Activated CD4-positive, alpha-beta T cell treated with anti-CD3 and anti-CD28 coated beads for 1 hour (primary cell): ENCODE measurements around the gene TEC.

Experiments used
- DNase-seq: peaks from one replicate; pipeline ENCODE4 v3.0.0-alpha.2; 2020

TEC gene

GRCh38 chr4:48267574-48267973 lies 2.1 kb downstream of the TEC start:
- DNase-seq: no peak

DNA sequence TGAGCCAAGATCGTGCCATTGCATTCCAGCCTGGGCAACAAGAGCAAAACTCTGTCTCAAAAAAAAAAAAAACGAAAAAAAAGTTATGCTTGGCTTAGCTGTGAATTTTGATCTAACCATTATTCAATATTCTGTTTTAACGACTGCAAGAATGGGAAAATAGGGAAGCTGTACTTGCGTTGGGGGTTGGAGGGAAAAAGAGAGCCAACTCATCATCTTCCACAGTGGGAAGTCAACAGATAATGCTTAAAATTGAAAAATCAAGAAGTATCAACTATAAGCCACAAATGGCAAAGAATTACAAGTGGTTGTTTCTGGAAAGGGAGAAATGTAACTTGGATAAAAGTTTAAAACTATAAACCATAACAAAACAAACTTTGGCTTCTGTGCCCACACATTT lies 2.9 kb downstream of the TEC start:
- no peak for DNase-seq

- no peak for DNase-seq
Observed at GRCh38 chr4:48262926-48263325, 6.7 kb downstream of the TEC start.

DNA sequence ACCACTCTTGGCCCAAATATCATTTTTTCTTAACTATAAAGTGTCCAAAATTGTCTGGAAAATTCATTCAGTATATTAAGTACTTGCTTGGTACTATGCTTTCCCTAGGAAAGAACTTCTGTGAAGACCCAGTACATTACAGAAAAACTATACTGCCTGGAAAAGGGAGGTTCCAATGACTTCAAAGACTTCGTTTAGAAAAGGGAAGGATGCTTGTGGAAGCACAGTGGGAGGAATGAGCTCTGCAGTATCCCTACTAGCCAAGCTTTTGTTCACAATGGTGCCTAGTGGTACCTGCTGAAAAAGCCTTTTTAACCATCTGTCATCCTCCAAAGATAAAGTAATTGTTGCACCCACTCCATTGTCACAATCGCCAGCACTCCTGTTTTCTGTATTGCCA lies 7.2 kb downstream of the TEC start:
- DNase-seq: no peak

- no peak for DNase-seq
Observed at GRCh38 chr4:48261281-48261680, 8.4 kb downstream of the TEC start.

DNA sequence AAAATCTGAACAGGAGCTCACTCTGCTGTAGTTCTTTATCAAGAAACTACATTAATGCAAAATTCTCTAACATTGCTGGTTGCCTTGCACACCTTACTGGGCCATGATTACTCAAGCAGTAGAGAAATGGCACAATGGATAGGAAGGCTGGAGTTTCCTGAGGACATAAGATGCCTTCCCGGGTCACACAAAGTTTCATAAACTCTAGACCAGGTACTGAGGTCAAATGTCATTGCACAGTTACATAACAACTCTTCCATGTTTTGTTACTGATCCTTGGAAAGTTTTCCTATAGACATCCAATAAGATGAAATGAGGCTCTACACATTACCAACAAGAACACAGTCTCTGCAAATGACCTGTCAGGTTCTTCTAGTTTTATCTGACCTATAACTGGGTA lies 9.9 kb downstream of the TEC start:
- DNase-seq: no peak

- DNase-seq: no peak
Observed at GRCh38 chr4:48258845-48259397, 10.7 kb downstream of the TEC start.

DNA sequence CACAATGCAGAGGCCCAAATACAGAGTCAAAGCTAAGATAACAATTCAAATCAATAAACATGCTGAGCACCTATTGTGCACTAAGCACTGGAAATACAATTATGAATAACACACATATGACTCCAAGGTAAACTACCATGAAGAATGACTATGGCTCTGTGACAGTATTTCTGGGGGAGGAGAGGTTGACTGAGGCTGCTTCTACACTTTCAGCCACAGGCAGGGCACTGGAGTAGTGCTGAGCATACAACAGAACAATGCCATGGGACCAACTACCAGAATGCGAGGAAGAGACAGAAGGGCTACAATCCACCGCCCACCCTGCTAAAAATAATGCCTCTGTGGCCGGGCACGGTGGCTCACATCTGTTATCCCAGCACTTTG lies 13.7 kb downstream of the TEC start:
- DNase-seq: no peak

DNA sequence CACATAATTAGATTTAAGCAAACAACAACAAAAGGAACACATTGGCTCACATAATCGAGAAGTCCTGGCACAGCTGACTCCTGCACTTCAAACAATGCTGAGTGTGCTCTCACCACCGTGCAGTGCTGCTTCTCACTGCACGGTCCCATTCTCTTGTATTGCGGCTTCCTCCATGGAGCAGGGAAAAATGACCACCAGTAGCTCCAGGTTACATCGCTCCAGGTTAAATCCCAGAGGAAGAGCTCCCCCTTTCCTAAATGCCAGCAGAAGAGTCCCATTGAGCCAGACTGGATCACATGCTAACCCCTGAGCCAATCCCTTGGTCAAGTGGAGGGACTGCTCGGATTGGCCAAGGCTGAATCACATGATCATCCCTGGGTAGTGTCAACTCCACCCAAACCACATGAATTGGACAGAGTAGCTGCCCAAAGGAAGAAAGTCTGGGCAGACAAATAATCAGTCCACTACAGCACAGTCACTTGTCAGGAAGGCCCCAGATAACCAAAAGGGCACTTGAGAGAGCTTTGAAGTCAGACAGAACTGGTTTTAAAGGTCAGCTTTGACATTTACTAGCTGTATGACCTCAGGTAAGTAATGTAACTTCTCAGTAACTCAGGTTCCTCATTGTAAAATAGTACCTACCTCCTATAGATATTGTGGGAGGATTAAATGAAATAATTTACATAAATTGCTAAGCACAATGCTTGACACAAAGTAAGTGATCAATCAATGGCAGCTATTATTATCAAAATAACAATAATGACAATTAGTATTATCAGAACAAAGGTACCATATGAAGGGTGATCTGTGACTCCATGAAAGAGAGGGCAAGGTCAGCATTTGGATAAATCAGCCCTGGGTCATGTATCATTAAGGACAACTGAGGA lies 14.3 kb downstream of the TEC start:
- DNase-seq: no peak

- no peak for DNase-seq
Observed at GRCh38 chr4:48254381-48255071, 15.1 kb downstream of the TEC start.

- no peak for DNase-seq
Observed at GRCh38 chr4:48252313-48252712, 17.3 kb downstream of the TEC start.

- no peak for DNase-seq
Observed at GRCh38 chr4:48250980-48251379, 18.7 kb downstream of the TEC start.

DNA sequence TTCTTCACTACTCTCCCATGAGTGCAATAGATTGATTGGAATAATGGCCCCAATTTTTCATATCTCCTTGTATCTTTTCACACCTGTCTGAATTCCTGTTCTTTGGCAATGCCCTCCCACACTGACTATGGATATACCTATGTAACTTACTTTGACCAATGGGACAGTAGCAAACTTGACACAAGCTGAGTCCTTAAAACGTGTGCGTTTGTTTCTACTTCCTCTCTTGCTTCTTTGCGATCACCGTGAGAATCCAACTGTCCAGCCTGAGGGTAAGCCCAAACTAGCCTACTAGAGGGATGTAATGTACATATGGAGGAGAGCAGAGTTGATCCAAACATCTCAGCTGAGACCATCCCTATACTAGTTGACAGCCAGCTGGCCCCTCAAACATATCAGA lies 19.3 kb downstream of the TEC start:
- DNase-seq: no peak

DNA sequence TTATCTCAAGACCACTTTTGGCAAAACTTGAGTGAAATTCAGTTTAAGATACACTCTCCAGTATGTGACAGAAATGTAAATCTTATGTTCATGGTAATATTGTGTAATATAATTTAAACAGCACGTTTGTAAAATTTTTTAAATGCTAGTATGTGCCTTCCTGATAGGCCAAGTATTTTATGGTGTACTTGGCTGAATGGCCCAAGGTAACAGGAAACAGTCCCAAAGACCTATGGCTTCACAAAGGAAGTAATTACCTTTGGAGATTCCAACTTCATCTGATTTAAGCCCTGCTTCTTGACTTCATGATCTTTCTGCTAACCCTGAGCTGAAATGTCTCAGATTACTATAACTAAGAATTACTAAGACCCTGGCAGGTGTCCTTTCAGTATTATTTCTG lies 20.3 kb downstream of the TEC start:
- no peak for DNase-seq

DNA sequence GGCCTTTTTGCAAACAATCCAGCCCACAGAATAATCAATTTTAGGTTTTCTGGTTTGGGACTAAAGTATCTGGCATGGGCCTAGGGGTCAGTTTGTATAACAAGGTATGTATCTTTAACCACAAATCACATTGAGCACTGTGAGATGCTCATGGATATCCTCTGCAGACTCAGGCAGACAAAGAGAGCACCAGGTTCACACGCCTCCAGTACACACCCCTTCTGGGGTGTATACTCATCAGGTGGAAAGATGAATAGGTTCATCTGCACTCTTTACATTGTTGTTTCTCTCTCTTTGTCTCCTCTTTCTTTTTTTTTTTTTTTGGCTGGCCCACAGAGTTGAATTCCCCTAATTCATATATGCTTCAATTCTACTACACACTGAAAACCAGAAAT lies 21.1 kb downstream of the TEC start:
- no peak for DNase-seq

GRCh38 chr4:48247878-48248558 lies 21.6 kb downstream of the TEC start:
- DNase-seq: no peak

- DNase-seq: no peak
Observed at GRCh38 chr4:48247142-48247877, 22.3 kb downstream of the TEC start.

DNA sequence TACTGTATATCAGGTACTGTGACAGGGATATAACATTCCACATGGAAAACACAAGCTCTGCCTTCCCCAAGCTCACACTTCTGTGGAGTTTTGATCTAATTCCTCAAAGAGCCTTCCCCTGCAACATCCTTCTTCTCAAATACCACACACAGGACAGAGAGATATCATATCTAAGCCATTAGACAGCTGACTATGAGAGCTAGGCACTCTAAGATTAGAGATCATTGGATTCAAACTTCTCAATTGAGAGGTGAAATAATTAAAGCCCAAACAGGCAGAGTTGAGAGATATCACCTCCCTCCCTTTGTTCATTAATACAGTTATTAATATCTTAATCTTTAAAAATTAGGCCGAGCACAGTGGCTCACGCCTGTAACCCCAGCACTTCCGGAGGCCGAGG lies 25.0 kb downstream of the TEC start:
- DNase-seq: no peak

DNA sequence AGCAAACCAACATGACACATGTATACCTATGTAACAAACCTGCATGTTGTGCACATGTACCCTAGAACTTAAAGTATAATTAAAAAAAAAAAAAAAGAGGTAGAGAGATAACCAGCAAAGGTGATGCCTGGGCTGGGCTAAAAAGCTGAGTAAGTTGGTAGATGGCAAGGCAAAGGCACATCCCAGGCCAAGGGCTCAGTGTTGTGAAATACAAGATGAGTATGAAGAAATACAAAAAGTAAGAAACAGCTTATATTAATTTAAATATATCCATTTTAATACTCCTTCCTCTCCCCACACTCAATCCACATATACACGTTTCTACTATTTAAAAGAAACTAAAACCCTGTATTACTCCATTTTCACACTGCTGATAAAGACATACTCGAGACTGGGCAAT lies 25.8 kb downstream of the TEC start:
- DNase-seq: no peak

- DNase-seq: no peak
Observed at GRCh38 chr4:48243429-48243828, 26.2 kb downstream of the TEC start.

DNA sequence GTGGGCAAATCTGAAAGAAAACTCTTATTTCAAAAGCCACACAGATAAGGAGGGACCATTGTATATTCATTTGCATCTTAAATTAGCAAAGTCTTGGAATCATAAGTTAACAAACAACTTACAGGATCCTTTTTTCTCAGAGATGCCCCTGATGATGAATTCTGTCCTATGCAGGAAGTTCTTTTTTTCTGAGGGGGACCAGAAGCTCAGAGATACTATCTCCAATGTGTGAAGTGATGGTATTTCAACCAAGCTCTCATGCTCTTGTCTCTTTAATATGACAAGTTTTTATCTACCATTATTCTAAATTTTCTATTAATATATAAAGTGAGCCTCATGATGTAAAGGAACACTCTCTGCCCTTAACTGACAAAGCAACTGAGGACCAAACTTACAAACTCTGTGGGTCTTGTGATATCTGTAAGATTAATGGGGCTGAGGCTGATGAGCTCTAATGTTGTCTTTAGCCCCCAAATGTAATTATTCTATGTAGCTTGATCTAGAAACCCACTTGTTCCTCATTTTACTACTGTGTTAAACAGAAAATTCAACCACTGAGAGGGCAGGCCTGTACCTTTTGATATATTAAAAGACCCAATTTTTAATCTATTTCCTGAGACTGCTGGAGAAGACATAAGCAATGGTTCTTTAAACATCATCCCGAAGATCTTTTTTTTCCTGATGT lies 27.0 kb downstream of the TEC start:
- DNase-seq: no peak

DNA sequence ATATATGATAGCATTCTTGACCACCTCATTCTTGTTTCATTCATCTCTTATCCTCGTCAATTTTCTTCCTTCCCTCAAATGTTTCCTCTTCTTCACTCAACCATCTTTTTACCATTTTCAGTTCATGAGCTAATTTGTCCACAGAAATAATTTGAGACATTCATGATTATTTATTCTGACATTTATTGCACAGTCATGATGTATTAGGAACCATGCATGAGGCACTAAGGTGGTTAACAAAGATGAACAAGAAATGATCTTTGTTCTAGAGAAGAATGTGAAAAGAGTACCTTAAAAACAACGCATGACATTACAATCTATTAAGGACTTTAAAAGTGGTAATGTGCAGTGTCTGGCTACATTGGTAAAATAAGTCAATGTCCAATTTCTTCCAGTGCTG lies 27.9 kb downstream of the TEC start:
- no peak for DNase-seq
